ENCODE measurements around the gene RABL3.
"Not testable (repeated sequence)": the region's sequence is repeated elsewhere in the genome, so short reads cannot be mapped to it uniquely, and the experiment has no call there.

The RABL3 gene, protein sequence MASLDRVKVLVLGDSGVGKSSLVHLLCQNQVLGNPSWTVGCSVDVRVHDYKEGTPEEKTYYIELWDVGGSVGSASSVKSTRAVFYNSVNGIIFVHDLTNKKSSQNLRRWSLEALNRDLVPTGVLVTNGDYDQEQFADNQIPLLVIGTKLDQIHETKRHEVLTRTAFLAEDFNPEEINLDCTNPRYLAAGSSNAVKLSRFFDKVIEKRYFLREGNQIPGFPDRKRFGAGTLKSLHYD

DNA sequence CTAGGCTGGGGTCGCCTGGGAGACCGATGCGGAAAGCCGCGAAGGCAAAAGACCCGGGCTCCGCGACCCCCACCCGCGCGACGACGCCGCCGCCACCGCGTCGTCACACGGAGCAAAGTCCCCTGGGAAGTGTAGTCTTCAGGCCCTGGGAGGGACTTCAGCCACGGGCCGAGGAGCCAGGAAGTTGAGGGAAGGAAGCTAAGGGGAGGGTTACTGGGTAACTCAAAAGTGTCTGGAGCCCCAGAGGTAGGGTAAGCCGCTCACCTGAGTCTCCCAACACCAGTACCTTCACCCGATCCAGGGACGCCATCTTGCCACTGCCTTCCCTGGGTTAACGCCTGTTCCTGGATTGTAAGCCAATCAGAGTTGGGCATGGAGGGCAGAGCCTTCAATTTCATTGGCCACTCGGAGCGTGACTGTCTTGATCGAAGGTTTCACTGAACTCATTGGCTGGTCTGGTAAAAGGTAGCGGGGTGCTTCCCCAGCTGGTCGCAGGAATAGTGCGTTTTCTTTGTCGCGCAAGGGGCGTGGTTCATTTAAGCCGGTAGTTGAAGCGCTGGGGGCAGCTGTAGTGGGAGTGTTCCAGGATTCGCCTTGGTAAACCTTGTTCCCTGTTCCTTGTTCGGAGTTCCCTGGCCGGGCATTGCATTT, at the start of gene RABL3, which contains the start of gene GTF2E1:
Gene RABL3 (minus strand): TSS at position 319 of the 651 bp plus-strand sequence. CDS start 9 bp downstream, at position 310.
Gene GTF2E1 (plus strand): TSS at position 547 of the 651 bp plus-strand sequence. CDS start 7,809 bp downstream, outside the sequence.
- H3K4me3 ChIP-seq (ENCODE audit: control insufficient read depth, low read depth, low read length) = peak within 1 kb of the TSS; percentile 91
- DNase-seq (ENCODE audit: low read depth) = peak; percentile 99
- TF ChIP-seq, protein P1, sequence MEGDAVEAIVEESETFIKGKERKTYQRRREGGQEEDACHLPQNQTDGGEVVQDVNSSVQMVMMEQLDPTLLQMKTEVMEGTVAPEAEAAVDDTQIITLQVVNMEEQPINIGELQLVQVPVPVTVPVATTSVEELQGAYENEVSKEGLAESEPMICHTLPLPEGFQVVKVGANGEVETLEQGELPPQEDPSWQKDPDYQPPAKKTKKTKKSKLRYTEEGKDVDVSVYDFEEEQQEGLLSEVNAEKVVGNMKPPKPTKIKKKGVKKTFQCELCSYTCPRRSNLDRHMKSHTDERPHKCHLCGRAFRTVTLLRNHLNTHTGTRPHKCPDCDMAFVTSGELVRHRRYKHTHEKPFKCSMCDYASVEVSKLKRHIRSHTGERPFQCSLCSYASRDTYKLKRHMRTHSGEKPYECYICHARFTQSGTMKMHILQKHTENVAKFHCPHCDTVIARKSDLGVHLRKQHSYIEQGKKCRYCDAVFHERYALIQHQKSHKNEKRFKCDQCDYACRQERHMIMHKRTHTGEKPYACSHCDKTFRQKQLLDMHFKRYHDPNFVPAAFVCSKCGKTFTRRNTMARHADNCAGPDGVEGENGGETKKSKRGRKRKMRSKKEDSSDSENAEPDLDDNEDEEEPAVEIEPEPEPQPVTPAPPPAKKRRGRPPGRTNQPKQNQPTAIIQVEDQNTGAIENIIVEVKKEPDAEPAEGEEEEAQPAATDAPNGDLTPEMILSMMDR (IDR thresholded peaks at IDR 0.05; ENCODE audit: control insufficient read depth, insufficient read depth, low read depth, low read length, missing control alignments) = no peak

DNA sequence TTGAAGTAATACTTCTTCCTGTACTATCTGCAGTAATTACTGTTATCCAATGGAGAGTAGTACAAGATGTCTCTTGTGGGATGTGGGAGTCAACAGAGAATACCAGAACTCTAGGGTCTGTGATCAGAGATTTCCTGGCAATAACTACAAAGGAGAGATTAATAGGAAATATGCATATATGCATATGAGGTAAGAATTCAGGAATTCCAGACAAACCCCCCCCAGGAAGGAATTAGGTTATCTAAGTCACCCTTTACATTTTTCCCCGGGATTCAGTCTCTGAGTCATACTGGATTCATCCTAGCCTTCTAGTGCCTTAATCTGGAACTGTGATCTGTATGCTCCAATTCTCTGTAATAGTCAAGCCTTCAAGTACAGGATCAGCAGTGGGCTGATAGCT, 49.6 kb upstream of the RABL3 start:
- DNase-seq (ENCODE audit: low read depth) = no peak
- no peak overlapping the region for H3K4me3 ChIP-seq (ENCODE audit: control insufficient read depth, low read depth, low read length)
- TF ChIP-seq, protein P1 (IDR thresholded peaks at IDR 0.05; ENCODE audit: control insufficient read depth, insufficient read depth, low read depth, low read length, missing control alignments) = no peak

DNA sequence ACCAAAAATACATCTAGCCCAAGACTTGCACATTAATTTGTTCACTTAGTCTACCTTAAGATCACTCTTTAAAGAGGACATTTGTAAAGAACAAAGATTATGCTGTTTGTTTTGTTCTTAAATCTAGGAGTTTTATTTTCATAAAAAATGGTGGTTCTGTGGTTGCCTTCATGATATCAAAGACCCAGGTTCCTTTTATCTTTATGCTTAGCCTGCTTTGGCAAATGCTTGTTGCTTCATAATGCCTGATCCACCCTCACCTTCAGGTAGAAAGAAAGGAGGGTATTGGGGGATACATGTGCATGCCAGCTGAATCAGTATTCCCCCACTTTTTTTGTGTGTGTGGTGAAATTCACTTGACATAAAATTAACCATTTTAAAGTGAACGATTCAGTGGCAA, 48.7 kb upstream of the RABL3 start:
- TF ChIP-seq, protein P1 (IDR thresholded peaks at IDR 0.05; ENCODE audit: control insufficient read depth, insufficient read depth, low read depth, low read length, missing control alignments) = no peak
- DNase-seq (ENCODE audit: low read depth) = no peak
- no peak overlapping the region for H3K4me3 ChIP-seq (ENCODE audit: control insufficient read depth, low read depth, low read length)

DNA sequence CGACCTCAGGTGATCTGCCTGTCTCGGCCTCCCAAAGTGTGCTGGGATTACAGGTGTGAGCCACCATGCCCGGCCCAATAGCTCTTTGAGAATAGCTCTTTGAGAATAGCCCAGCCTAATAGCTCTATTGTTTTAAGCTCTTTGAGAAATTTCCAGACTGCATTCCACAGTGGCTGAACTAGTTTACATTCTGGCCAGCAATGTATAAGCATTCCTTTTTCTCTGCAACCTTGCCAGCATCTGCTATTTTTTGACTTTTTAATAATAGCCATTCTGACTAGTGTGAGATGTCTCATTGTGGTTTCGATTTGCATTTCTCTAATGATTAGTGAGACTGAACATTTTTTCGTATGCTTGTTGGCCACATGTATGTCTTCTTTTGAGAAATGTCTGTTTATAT, 43.5 kb upstream of the RABL3 start:
- not testable (repeated sequence) for DNase-seq (ENCODE audit: low read depth); H3K4me3 ChIP-seq (ENCODE audit: control insufficient read depth, low read depth, low read length)

DNA sequence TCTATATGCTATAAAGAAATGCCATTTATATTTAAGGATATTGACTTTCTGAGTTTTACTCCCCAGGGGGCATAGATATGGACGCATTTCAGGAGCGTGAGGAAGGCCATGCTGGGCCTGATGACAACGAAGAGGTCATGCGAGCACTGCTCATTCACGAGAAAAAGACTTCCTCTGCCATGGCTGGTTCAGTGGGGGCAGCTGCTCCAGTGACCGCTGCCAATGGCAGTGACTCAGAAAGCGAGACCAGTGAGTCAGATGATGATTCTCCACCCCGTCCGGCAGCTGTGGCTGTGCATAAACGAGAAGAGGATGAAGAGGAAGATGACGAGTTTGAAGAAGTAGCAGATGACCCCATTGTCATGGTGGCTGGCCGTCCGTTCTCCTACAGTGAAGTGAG, 38.7 kb upstream of the RABL3 start:
- TF ChIP-seq, protein P1 (IDR thresholded peaks at IDR 0.05; ENCODE audit: control insufficient read depth, insufficient read depth, low read depth, low read length, missing control alignments) = no peak
- no peak for DNase-seq (ENCODE audit: low read depth)
- H3K4me3 ChIP-seq (ENCODE audit: control insufficient read depth, low read depth, low read length) = no peak overlapping the region

DNA sequence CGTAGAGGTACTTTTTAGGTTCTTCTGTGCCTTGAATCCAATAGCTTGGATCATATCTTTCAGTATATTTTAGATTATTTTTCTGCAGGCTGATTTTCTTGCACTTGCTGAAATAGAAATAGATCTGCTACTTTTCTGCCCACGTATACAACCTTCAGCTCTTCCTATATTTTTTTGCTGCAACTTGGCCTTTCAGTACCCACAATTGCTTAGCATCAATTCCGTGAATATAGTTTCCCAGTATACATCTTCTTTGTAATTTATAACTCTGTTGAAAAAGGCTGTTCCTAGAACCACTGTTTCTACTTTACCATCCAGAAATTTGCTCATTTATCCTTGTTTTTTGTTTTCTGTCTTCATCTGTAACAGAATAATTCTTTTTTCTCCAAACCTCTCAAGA, 36.5 kb upstream of the RABL3 start:
- TF ChIP-seq, protein P1 (IDR thresholded peaks at IDR 0.05; ENCODE audit: control insufficient read depth, insufficient read depth, low read depth, low read length, missing control alignments) = no peak
- no peak overlapping the region for H3K4me3 ChIP-seq (ENCODE audit: control insufficient read depth, low read depth, low read length)
- no peak for DNase-seq (ENCODE audit: low read depth)

DNA sequence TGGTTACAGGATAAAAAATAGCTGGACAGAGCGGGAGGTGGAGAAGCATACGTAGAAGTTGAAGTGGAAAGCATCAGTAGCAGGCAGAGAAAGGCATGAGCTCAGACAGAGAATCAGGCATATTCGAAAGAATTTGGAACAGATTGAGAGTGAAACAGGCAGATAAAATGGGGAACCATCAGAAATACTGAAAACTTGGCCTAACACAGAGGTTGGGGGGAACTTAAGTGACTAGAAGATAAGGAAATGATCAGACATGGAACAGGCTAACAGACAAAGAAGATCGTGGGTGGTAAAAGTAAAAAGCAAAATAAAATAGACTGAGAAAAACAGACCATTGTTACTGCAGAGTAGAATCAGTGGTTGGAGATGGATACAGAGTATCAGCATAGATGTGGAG, 33.1 kb upstream of the RABL3 start:
- H3K4me3 ChIP-seq (ENCODE audit: control insufficient read depth, low read depth, low read length) = no peak overlapping the region
- DNase-seq (ENCODE audit: low read depth) = no peak
- TF ChIP-seq, protein P1 (IDR thresholded peaks at IDR 0.05; ENCODE audit: control insufficient read depth, insufficient read depth, low read depth, low read length, missing control alignments) = no peak

Measured in AG09309 (cell line).